Loucy (cell line): ENCODE data around the gene CNTFR.

ENCODE experiments used
- H2AFZ ChIP-seq: fragments of 200-600 bp; sonication (generic); 2 replicates; pipeline ENCODE4 v1.6.0; 2016; ENCODE audit warnings: antibody characterized with exemption, mild to moderate bottlenecking, low read length, moderate library complexity
- H3F3A ChIP-seq: fragments of 200-600 bp; 2 replicates; pipeline ENCODE4 v1.6.0; 2016; ENCODE audit warnings: antibody characterized with exemption, low read depth, mild to moderate bottlenecking
- H3K27me3 ChIP-seq: fragments of 200-600 bp; sonication (generic); 2 replicates; pipeline ENCODE4 v1.6.1; 2014; ENCODE audit warnings: low read length, mild to moderate bottlenecking; ENCODE audit not compliant: insufficient read depth, poor library complexity, severe bottlenecking
- H3K36me3 ChIP-seq: fragments of 200-600 bp; sonication (generic); 2 replicates; pipeline ENCODE4 v1.6.1; 2016; ENCODE audit warnings: low read length; ENCODE audit not compliant: insufficient read depth
- H3K4me1 ChIP-seq: fragments of 200-600 bp; sonication (generic); 2 replicates; pipeline ENCODE4 v1.5.1; 2014; ENCODE audit warnings: low read length, mild to moderate bottlenecking; ENCODE audit not compliant: insufficient read depth, poor library complexity, severe bottlenecking
- H3K4me2 ChIP-seq: fragments of 200-600 bp; sonication (generic); 2 replicates; pipeline ENCODE4 v1.6.0; 2014; ENCODE audit warnings: antibody characterized with exemption, low read length, low read depth, mild to moderate bottlenecking; ENCODE audit not compliant: poor library complexity, severe bottlenecking
- H3K4me3 ChIP-seq: fragments of 200-600 bp; sonication (generic); 2 replicates; pipeline ENCODE4 v1.5.1; 2014; ENCODE audit warnings: low read length, mild to moderate bottlenecking, mixed read lengths; ENCODE audit not compliant: poor library complexity, severe bottlenecking
- H3K79me2 ChIP-seq: fragments of 200-600 bp; sonication (generic); 2 replicates; pipeline ENCODE4 v1.6.1; 2014; ENCODE audit warnings: low read length; ENCODE audit not compliant: insufficient read depth
- H3K9ac ChIP-seq: fragments of 200-600 bp; sonication (generic); 2 replicates; pipeline ENCODE4 v1.6.0; 2014; ENCODE audit warnings: mild to moderate bottlenecking, low read depth, low read length, moderate library complexity; ENCODE audit not compliant: poor library complexity, severe bottlenecking
- H3K9me2 ChIP-seq: fragments of 200-600 bp; sonication (generic); replicated peaks from 2 replicates; pipeline ENCODE4 v1.6.1; 2016; ENCODE audit warnings: low read depth, low read length, mixed read lengths
- H3K9me3 ChIP-seq: fragments of 200-600 bp; sonication (generic); 2 replicates; pipeline ENCODE4 v1.6.1; 2014; ENCODE audit warnings: mild to moderate bottlenecking, antibody characterized with exemption, low read length, low read depth; ENCODE audit not compliant: insufficient read depth
- H4K20me1 ChIP-seq: fragments of 200-600 bp; sonication (generic); 2 replicates; pipeline ENCODE4 v1.6.0; 2014; ENCODE audit warnings: antibody characterized with exemption, low read length, mild to moderate bottlenecking; ENCODE audit not compliant: insufficient read depth, poor library complexity, severe bottlenecking
- CTCF ChIP-seq: fragments of 200-600 bp; sonication (generic); conservative IDR thresholded peaks from 2 replicates; pipeline ENCODE4 v1.5.1; 2014; ENCODE audit warnings: mild to moderate bottlenecking, antibody characterized with exemption, low read length
- EZH2phosphoT487 ChIP-seq: fragments of 200-600 bp; IDR thresholded peaks from 2 replicates; pipeline ENCODE4 v1.6.1; 2018; ENCODE audit warnings: antibody characterized with exemption, mild to moderate bottlenecking, moderate library complexity, borderline replicate concordance

CNTFR gene

GRCh38 chr9:34629491-34629808 lies 39.9 kb upstream of the CNTFR start:
- Histone ChIP-seq H3K9me3 (no peaks in the 10 kb centered on the region), H3K36me3 (no peaks in the 10 kb centered on the region), H2AFZ (no peak overlapping the region), H3K79me2 (no peaks in the 10 kb centered on the region), H3K27me3 (peaks cover 35% of the 10 kb centered on the region), H3K4me3 (no peak overlapping the region), H3F3A (no peaks in the 10 kb centered on the region), H3K4me1 (no peaks in the 10 kb centered on the region), H3K4me2 (no peak overlapping the region), H4K20me1 (no peaks in the 10 kb centered on the region), H3K9me2 (no peaks in the 10 kb centered on the region), H3K9ac (no peak overlapping the region)
- TF ChIP-seq EZH2phosphoT487 (no peak), CTCF (no peak)

- Histone ChIP-seq H3K9me3 (no peaks in the 10 kb centered on the region), H3K27me3 (peaks cover 35% of the 10 kb centered on the region), H3F3A (no peaks in the 10 kb centered on the region), H3K9me2 (no peaks in the 10 kb centered on the region), H4K20me1 (no peaks in the 10 kb centered on the region), H3K79me2 (no peaks in the 10 kb centered on the region), H3K4me1 (no peaks in the 10 kb centered on the region), H3K9ac (no peak within 1 kb of the TSS), H3K4me3 (no peak within 1 kb of the TSS), H3K4me2 (no peak within 1 kb of the TSS), H2AFZ (no peak within 1 kb of the TSS), H3K36me3 (no peaks in the 10 kb centered on the region)
- TF ChIP-seq EZH2phosphoT487 (no peak), CTCF (no peak)
Measured at GRCh38 chr9:34628656-34629490, 39.3 kb upstream of the CNTFR start, which contains the start of gene ARID3C. Gene ARID3C, minus strand, starts transcription at chr9:34629066. Its CDS starts 1,052 bp downstream, at chr9:34628014.

GRCh38 chr9:34627716-34628655 lies 38.5 kb upstream of the CNTFR start:
- H4K20me1 ChIP-seq: no peaks in the 10 kb centered on the region
- H3F3A ChIP-seq: no peaks in the 10 kb centered on the region
- no peaks in the 10 kb centered on the region for H3K79me2 ChIP-seq
- H3K9me2 ChIP-seq: no peaks in the 10 kb centered on the region
- no peaks in the 10 kb centered on the region for H3K4me1 ChIP-seq
- H2AFZ ChIP-seq: no peak overlapping the region
- no peaks in the 10 kb centered on the region for H3K9me3 ChIP-seq
- H3K36me3 ChIP-seq: no peaks in the 10 kb centered on the region
- peaks cover 35% of the 10 kb centered on the region for H3K27me3 ChIP-seq
- no peak overlapping the region for H3K9ac ChIP-seq
- TF ChIP-seq CTCF (no peak), EZH2phosphoT487 (no peak)
- no peak overlapping the region for H3K4me3 ChIP-seq
- no peak overlapping the region for H3K4me2 ChIP-seq
